DND-41 (cell line): ENCODE results near the gene DST.

Source experiments
- ATAC-seq: fragments of 200-7000 bp; cut with Tn5 transposase; 3 replicates; pipeline ENCODE4 v1.9.1; 2021; ENCODE audit warnings: low read depth; ENCODE audit not compliant: insufficient read depth
- DNase-seq: peaks from one replicate; pipeline ENCODE4 v3.0.0-alpha.2; 2020
- H2AFZ ChIP-seq: 2 replicates; pipeline ENCODE4 v1.6.0; 2012; ENCODE audit warnings: low read depth, low read length
- H3K27ac ChIP-seq: 2 replicates; pipeline ENCODE4 v1.5.1; 2012; ENCODE audit warnings: low read length, inconsistent platforms
- H3K27me3 ChIP-seq: fragments of 200-600 bp; sonication (generic); 2 replicates; pipeline ENCODE4 v1.6.0; 2012; ENCODE audit warnings: low read length, mild to moderate bottlenecking, inconsistent platforms; ENCODE audit not compliant: insufficient read depth, poor library complexity
- H3K36me3 ChIP-seq: 2 replicates; pipeline ENCODE4 v1.5.1; 2012; ENCODE audit warnings: low read length, inconsistent platforms; ENCODE audit not compliant: insufficient read depth
- H3K4me1 ChIP-seq: 2 replicates; pipeline ENCODE4 v1.5.1; 2012; ENCODE audit warnings: mild to moderate bottlenecking, low read length; ENCODE audit not compliant: insufficient read depth
- H3K4me2 ChIP-seq: 2 replicates; pipeline ENCODE4 v1.6.0; 2012; ENCODE audit warnings: mild to moderate bottlenecking, moderate library complexity, low read length, inconsistent platforms; ENCODE audit not compliant: insufficient read depth
- H3K4me3 ChIP-seq, 2 experiments: fragments of 200-600 bp in 1 of 2; shearing (Covaris generic) in 1 of 2; 2 replicates each; pipeline ENCODE4 v1.5.1; 2012 to 2016; ENCODE audit warnings: inconsistent platforms in 2 of 2, low read length in 2 of 2, mild to moderate bottlenecking in 2 of 2, low read depth in 1 of 2, moderate library complexity in 1 of 2
- H3K79me2 ChIP-seq: 2 replicates; pipeline ENCODE4 v1.6.0; 2012; ENCODE audit warnings: low read length, inconsistent platforms; ENCODE audit not compliant: insufficient read depth
- H3K9ac ChIP-seq: 2 replicates; pipeline ENCODE4 v1.6.0; 2012; ENCODE audit warnings: low read depth, mild to moderate bottlenecking, inconsistent platforms, low read length, moderate library complexity
- H3K9me3 ChIP-seq: 2 replicates; pipeline ENCODE4 v1.5.1; 2012; ENCODE audit warnings: low read length, moderate library complexity, mild to moderate bottlenecking, inconsistent platforms; ENCODE audit not compliant: insufficient read depth, severe bottlenecking
- H4K20me1 ChIP-seq: 2 replicates; pipeline ENCODE4 v1.6.0; 2012; ENCODE audit warnings: low read length; ENCODE audit not compliant: insufficient read depth
- EZH2 ChIP-seq: IDR thresholded peaks from 3 replicates; pipeline ENCODE4 v1.6.1; 2012; ENCODE audit warnings: borderline replicate concordance, low read depth, mild to moderate bottlenecking, moderate library complexity, low read length, inconsistent platforms; ENCODE audit not compliant: severe bottlenecking
- TF ChIP-seq, protein P1 (sequence below): IDR thresholded peaks from 2 replicates; pipeline ENCODE4 v1.5.1; 2012; ENCODE audit warnings: borderline replicate concordance, low read length, moderate library complexity, mild to moderate bottlenecking; ENCODE audit not compliant: poor library complexity, severe bottlenecking; ENCODE audit errors: extremely low read depth

DST gene

DNA sequence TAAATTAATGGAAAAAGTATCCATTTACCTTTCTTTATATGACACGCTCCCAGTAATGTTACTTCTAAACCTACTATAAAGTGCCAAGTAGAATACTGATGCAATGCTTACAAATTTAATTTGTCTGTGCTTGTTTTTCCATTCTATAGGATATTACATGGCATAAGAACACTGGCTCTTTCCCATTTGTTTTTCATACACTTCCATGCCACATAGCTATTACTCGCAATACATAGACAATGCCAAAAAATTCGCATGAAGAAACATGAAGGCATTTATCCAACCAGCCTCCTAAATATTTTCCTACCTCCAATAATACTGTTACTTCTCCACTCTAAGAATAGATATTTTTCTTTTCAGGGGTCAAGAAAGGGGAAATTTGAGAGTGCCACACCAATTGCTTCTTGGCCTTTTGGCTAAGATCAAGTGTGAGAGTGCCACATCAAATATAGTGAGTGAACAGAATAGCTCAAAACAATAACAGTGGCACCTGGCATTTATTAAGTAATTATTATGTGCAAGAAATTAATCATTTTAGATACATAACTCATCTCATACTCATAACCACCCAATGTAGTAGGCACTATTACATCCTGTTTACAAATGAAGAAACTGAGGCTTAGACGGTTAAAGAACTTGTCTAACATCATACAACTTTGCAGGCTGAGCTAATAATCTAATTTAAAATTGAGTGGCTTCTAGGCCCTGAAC is 845 bp upstream of the DST start:
- Histone ChIP-seq H3K9me3 (no peaks in the 10 kb centered on the region), H4K20me1 (no peaks in the 10 kb centered on the region), H3K27me3 (peaks cover 5% of the 10 kb centered on the region), H3K4me1 (no peaks in the 10 kb centered on the region), H3K4me3 (no peak overlapping the region), H3K9ac (no peak overlapping the region), H3K4me2 (no peak overlapping the region), H2AFZ (no peak overlapping the region), H3K79me2 (no peaks in the 10 kb centered on the region), H3K27ac (no peak overlapping the region), H3K36me3 (no peaks in the 10 kb centered on the region)
- ATAC-seq (no peak), DNase-seq (no peak)
- TF ChIP-seq, protein P1, sequence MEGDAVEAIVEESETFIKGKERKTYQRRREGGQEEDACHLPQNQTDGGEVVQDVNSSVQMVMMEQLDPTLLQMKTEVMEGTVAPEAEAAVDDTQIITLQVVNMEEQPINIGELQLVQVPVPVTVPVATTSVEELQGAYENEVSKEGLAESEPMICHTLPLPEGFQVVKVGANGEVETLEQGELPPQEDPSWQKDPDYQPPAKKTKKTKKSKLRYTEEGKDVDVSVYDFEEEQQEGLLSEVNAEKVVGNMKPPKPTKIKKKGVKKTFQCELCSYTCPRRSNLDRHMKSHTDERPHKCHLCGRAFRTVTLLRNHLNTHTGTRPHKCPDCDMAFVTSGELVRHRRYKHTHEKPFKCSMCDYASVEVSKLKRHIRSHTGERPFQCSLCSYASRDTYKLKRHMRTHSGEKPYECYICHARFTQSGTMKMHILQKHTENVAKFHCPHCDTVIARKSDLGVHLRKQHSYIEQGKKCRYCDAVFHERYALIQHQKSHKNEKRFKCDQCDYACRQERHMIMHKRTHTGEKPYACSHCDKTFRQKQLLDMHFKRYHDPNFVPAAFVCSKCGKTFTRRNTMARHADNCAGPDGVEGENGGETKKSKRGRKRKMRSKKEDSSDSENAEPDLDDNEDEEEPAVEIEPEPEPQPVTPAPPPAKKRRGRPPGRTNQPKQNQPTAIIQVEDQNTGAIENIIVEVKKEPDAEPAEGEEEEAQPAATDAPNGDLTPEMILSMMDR: no peak
- no peak for TF ChIP-seq EZH2

DNA sequence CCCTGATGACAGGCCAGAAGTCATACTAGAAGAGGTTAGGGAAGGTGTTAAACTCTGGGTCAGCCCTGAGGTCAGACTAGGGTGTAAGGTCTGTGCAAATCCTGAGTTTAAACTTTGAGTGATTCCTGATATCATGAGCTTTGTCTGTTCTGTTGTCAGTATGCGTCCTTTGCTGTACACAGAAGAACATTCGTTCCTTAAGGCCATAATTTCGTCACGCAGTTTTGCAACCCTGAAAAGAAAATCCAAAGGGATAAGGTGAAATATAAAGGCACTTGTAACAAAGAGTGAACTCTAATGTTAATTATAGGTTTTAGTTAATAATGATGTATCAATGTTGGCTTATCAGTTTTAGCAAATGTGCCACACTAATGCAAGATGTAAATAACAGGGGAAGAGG is 2.3 kb downstream of the DST start:
- Histone ChIP-seq H3K9me3 (no peaks in the 10 kb centered on the region), H3K4me1 (no peaks in the 10 kb centered on the region), H2AFZ (no peak overlapping the region), H3K4me2 (no peak overlapping the region), H3K36me3 (no peaks in the 10 kb centered on the region), H3K27me3 (peaks cover 5% of the 10 kb centered on the region), H4K20me1 (no peaks in the 10 kb centered on the region), H3K9ac (no peak overlapping the region), H3K4me3 (no peak overlapping the region), H3K27ac (no peak overlapping the region), H3K79me2 (no peaks in the 10 kb centered on the region)
- DNase-seq: no peak
- TF ChIP-seq, protein P1: no peak
- no peak for TF ChIP-seq EZH2
- ATAC-seq: no peak

DNA sequence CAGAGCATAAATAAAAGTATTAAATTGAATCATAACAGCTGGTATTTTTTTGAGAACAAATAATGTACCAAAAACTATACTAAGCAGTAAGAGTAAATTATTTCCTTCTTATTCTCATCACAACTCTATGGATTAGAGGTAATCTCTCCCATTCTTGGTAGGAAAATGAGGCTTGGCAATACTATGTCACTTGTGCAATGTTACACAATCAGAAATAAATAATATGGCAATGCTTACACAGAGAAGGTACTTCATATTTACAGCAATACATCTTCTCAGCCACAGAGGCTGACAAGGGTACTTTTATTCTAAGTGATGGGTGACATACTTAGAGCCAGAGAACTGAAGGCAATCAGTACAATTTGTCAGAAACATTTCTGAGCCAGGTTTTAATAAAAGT is 3.9 kb downstream of the DST start:
- no peak for ATAC-seq
- H3K9me3 ChIP-seq: no peaks in the 10 kb centered on the region
- no peak for DNase-seq
- no peaks in the 10 kb centered on the region for H3K4me1 ChIP-seq
- no peaks in the 10 kb centered on the region for H4K20me1 ChIP-seq
- H3K27ac ChIP-seq: no peak overlapping the region
- no peak overlapping the region for H3K4me2 ChIP-seq
- H3K36me3 ChIP-seq: no peaks in the 10 kb centered on the region
- H3K4me3 ChIP-seq: no peak overlapping the region
- TF ChIP-seq, protein P1: no peak
- TF ChIP-seq EZH2: no peak
- H2AFZ ChIP-seq: no peak overlapping the region
- no peak overlapping the region for H3K9ac ChIP-seq
- peaks cover 8% of the 10 kb centered on the region for H3K27me3 ChIP-seq
- no peaks in the 10 kb centered on the region for H3K79me2 ChIP-seq
